IMR-90 (cell line): ENCODE measurements around the gene ANP32B. TPM values are rescaled to one million over a fixed set of nuclear protein-coding genes. Genes with fewer than 3 reads are reported as not detected.

Experiments used
- ATAC-seq: fragments of 200-7000 bp; cut with Tn5 transposase; 2 replicates; pipeline ENCODE4 v1.9.1; 2020; ENCODE audit warnings: low read depth, mild to moderate bottlenecking, moderate library complexity
- BruUV-seq: library from RNA; stranded (reverse); fragments of 400-500 nt; replicated peaks from 2 replicates; lab custom pipeline; 2021; lab: Mats Ljungman, UMichigan
- CTCF ChIA-PET: fragments of 300-600 bp; formaldehyde crosslinking; extraction: SDS; loops from one replicate; lab custom pipeline; 2021; ENCODE audit warnings: antibody characterized with exemption; lab: Yijun Ruan, JAX
- POLR2A ChIA-PET: fragments of 300-600 bp; sonication (Branson Sonifier 250); formaldehyde crosslinking; loops from one replicate; lab custom pipeline; 2022; ENCODE audit warnings: antibody characterized with exemption; ENCODE audit not compliant: unreplicated experiment; lab: Charles Lee
- DNase-seq: peaks from one replicate; pipeline ENCODE4 v3.0.0; 2013
- H2AFZ ChIP-seq: replicated peaks from 2 replicates; pipeline ENCODE3; 2013; ENCODE audit warnings: low read length, mild to moderate bottlenecking; ENCODE audit not compliant: poor library complexity
- H2AK5ac ChIP-seq: 2 replicates; pipeline ENCODE4 v1.6.1; 2013; ENCODE audit warnings: low read depth, low read length, inconsistent platforms
- H2AK9ac ChIP-seq: replicated peaks from 2 replicates; pipeline ENCODE3; 2013; ENCODE audit warnings: mild to moderate bottlenecking, low read depth, low read length, moderate library complexity; ENCODE audit not compliant: poor library complexity
- H2BK120ac ChIP-seq: 2 replicates; pipeline ENCODE4 v1.6.1; 2013; ENCODE audit warnings: low read depth, low read length, inconsistent platforms
- H2BK15ac ChIP-seq: 3 replicates; pipeline ENCODE4 v1.6.1; 2013; ENCODE audit warnings: low read depth, low read length, inconsistent platforms
- H2BK20ac ChIP-seq: 2 replicates; pipeline ENCODE4 v1.6.1; 2013; ENCODE audit warnings: low read depth, mild to moderate bottlenecking, inconsistent platforms, low read length, moderate library complexity
- H2BK5ac ChIP-seq: 2 replicates; pipeline ENCODE4 v1.6.1; 2013; ENCODE audit warnings: mild to moderate bottlenecking, low read depth, low read length, inconsistent platforms; ENCODE audit not compliant: poor library complexity, severe bottlenecking
- H3K14ac ChIP-seq: replicated peaks from 2 replicates; pipeline ENCODE4 v1.6.1; 2013; ENCODE audit warnings: low read depth, low read length, inconsistent platforms
- H3K18ac ChIP-seq: 2 replicates; pipeline ENCODE4 v1.6.1; 2013; ENCODE audit warnings: low read depth, low read length, control low read depth
- H3K23ac ChIP-seq: 2 replicates; pipeline ENCODE4 v1.6.1; 2013; ENCODE audit warnings: low read depth, low read length, inconsistent platforms
- H3K27ac ChIP-seq: 2 replicates; pipeline ENCODE4 v1.5.1; 2013; ENCODE audit warnings: mild to moderate bottlenecking, control low read depth, low read length; ENCODE audit not compliant: insufficient read depth
- H3K27me3 ChIP-seq: 2 replicates; pipeline ENCODE4 v1.6.1; 2013; ENCODE audit warnings: low read length; ENCODE audit not compliant: control insufficient read depth, insufficient read depth
- H3K36me3 ChIP-seq: 2 replicates; pipeline ENCODE4 v1.6.1; 2013; ENCODE audit warnings: low read length, mixed read lengths; ENCODE audit not compliant: control insufficient read depth, insufficient read depth
- H3K4ac ChIP-seq: 2 replicates; pipeline ENCODE4 v1.6.1; 2013; ENCODE audit warnings: low read depth, low read length, inconsistent platforms
- H3K4me1 ChIP-seq: 2 replicates; pipeline ENCODE4 v1.6.1; 2013; ENCODE audit warnings: low read length, mixed read lengths; ENCODE audit not compliant: control insufficient read depth, insufficient read depth
- H3K4me2 ChIP-seq: 2 replicates; pipeline ENCODE4 v1.6.1; 2013; ENCODE audit warnings: low read depth, mild to moderate bottlenecking, control low read depth, low read length, moderate library complexity
- H3K4me3 ChIP-seq: 2 replicates; pipeline ENCODE4 v1.5.1; 2013; ENCODE audit warnings: low read depth, mild to moderate bottlenecking, control low read depth, low read length, moderate library complexity; ENCODE audit not compliant: insufficient read depth
- H3K56ac ChIP-seq: 2 replicates; pipeline ENCODE4 v1.6.1; 2013; ENCODE audit warnings: low read length, inconsistent platforms; ENCODE audit not compliant: insufficient read depth; ENCODE audit errors: extremely low read depth
- H3K79me1 ChIP-seq, 2 experiments: 2 replicates each; pipeline ENCODE4 v1.6.1; 2013; ENCODE audit warnings: low read length in 2 of 2, inconsistent platforms in 1 of 2, low read depth in 1 of 2
- H3K9ac ChIP-seq: 2 replicates; pipeline ENCODE4 v1.6.1; 2013; ENCODE audit warnings: low read depth, low read length, control low read depth
- H3K9me1 ChIP-seq: 2 replicates; pipeline ENCODE4 v1.6.1; 2013; ENCODE audit warnings: low read length, inconsistent platforms; ENCODE audit not compliant: insufficient read depth
- H3K9me3 ChIP-seq: 2 replicates; pipeline ENCODE4 v1.6.1; 2013; ENCODE audit warnings: low read length; ENCODE audit not compliant: control insufficient read depth, insufficient read depth
- H4K20me1 ChIP-seq: 2 replicates; pipeline ENCODE4 v1.6.1; 2013; ENCODE audit warnings: low read length, inconsistent platforms; ENCODE audit not compliant: insufficient read depth
- H4K5ac ChIP-seq: 2 replicates; pipeline ENCODE4 v1.6.1; 2013; ENCODE audit warnings: mild to moderate bottlenecking, low read depth, low read length, control low read depth
- H4K8ac ChIP-seq, 2 experiments: 2 replicates each; pipeline ENCODE4 v1.6.1; 2013; ENCODE audit warnings: low read depth in 2 of 2, low read length in 2 of 2, control low read depth in 1 of 2, inconsistent platforms in 1 of 2
- H4K91ac ChIP-seq: 2 replicates; pipeline ENCODE4 v1.6.1; 2013; ENCODE audit warnings: low read depth, low read length, inconsistent platforms; ENCODE audit not compliant: insufficient read depth
- MXI1 ChIP-seq: IDR thresholded peaks from 2 replicates; pipeline ENCODE4 v1.6.1; 2012; ENCODE audit warnings: low read depth, mild to moderate bottlenecking, low read length, moderate library complexity, borderline replicate concordance
- RCOR1 ChIP-seq: IDR thresholded peaks from 2 replicates; pipeline ENCODE4 v1.6.1; 2012; ENCODE audit warnings: mild to moderate bottlenecking, low read length, improper control_type of control experiment; ENCODE audit not compliant: insufficient replicate concordance
- dilution Hi-C: fragments of 300-500 bp; cut with HindIII; formaldehyde crosslinking; loops from one replicate; pipeline ENCODE4 v1.14.3; 2018; ENCODE audit warnings: low sequenced_read_pairs; ENCODE audit not compliant: unreplicated experiment
- in situ Hi-C: fragments of 300-500 bp; cut with MboI; formaldehyde crosslinking; loops from 3 replicates; pipeline ENCODE4 v1.14.3; 2019; ENCODE audit warnings: low sequenced_read_pairs, inconsistent platforms, mixed read lengths
- intact Hi-C: fragments of 100-400 bp; cut with micrococcal nuclease; formaldehyde crosslinking; loops from 2 replicates; pipeline ENCODE4 v1.10.0; 2022
- polyA plus RNA-seq, 3 experiments: library from polyadenylated mRNA; depleted of rRNA; stranded (reverse); fragments of >200 nt; gene quantifications; 2 replicates each; pipeline ENCODE4 v1.2.3, GENCODE V29; 2012; ENCODE audit warnings: low replicate concordance in 1 of 3
- total RNA-seq: library from RNA; depleted of rRNA; stranded (reverse); fragments of >200 nt; gene quantifications from 2 replicates; pipeline ENCODE4 v1.2.3, GENCODE V29; 2012

Gene ANP32B
- total and polyA plus RNA-seq, 2 of the 4 experiments (the other 2 are of a cell fraction), result 3.9 to 46.8 TPM

DNA sequence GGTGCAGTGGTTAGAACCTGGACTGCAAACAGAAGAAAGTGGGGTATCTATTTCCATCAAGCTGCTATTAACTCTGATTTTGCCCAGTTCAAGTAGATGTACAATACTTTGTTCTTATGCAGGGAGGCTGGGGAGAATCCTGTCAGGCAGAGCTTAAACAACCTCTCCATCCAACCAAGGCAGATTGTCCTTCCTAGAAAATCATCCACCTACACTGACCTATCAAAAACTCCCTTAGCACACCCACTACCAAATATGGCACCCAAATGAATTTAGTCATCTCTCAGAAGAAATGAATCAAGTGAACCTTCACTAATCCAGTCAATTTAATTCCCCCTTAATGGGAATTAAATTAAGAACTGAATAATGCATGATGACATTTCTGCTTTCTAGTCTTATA, 26.8 kb upstream of the ANP32B start:
- Histone ChIP-seq H3K14ac (no peak overlapping the region), H4K5ac (no peak overlapping the region), H2BK20ac (no peak overlapping the region), H4K91ac (no peak overlapping the region), H2AFZ (no peak overlapping the region), H3K18ac (no peak overlapping the region), H3K4me2 (no peak overlapping the region), H2BK15ac (no peak overlapping the region), H2AK5ac (no peak overlapping the region), H3K79me1 (no peaks in the 10 kb centered on the region), H2AK9ac (no peak overlapping the region), H3K4me1 (peaks cover 6% of the 10 kb centered on the region), H3K9me3 (no peaks in the 10 kb centered on the region), H4K8ac (no peak overlapping the region), H3K23ac (no peak overlapping the region), H3K56ac (no peak overlapping the region), H3K9me1 (no peaks in the 10 kb centered on the region), H3K4ac (no peak overlapping the region), H4K20me1 (no peaks in the 10 kb centered on the region), H3K27me3 (peaks cover 21% of the 10 kb centered on the region), H3K9ac (no peak overlapping the region), H2BK120ac (no peak overlapping the region), H3K4me3 (no peak overlapping the region), H2BK5ac (no peak overlapping the region), H3K27ac (no peak overlapping the region), H3K36me3 (no peaks in the 10 kb centered on the region)
- no TSS peak for BruUV-seq
- CTCF ChIA-PET, result no interaction called here
- in situ Hi-C loops, result no loop called here
- ATAC-seq (no peak), DNase-seq (no peak)
- intact Hi-C loops, result no loop called here
- TF ChIP-seq MXI1, result no peak
- no peak for TF ChIP-seq RCOR1
- dilution Hi-C loops, result no loop called here
- POLR2A ChIA-PET, result no interaction called here
